ENCODE measurements around the gene GLI1. TPM values are rescaled to one million over a fixed set of nuclear protein-coding genes. Genes with fewer than 3 reads are reported as not detected.

The GLI1 gene
- total and polyA plus RNA-seq, 2 of the 13 experiments (the other 11 are each of a cell fraction or from before 2014, with no cell fraction given): 0.09 to 0.20 TPM

GRCh38 chr12:57454566-57455373 lies 4.8 kb upstream of the GLI1 start, which contains the start of gene INHBE (continued):
- TF ChIP-seq ZNF839 (CRISPR knock-in tag; IDR thresholded peaks at IDR 0.05; ENCODE audit: borderline replicate concordance) (peak; percentile 67; the same call in 1 of the 2 replicates), SNAPC5 (CRISPR knock-in tag; IDR thresholded peaks at IDR 0.05; ENCODE audit: borderline replicate concordance) (no peak), ZNF792 (CRISPR knock-in tag; IDR thresholded peaks at IDR 0.05) (peak; percentile 86; the same call in 1 of the 2 replicates), FOXA3 (CRISPR knock-in tag; IDR thresholded peaks at IDR 0.05) (peak; percentile 75), SPEN (CRISPR knock-in tag; IDR thresholded peaks at IDR 0.05; ENCODE audit: low read depth) (peak; percentile 89), ZNF224 (CRISPR knock-in tag; IDR thresholded peaks at IDR 0.05) (no peak), SMAD9 (CRISPR knock-in tag; IDR thresholded peaks at IDR 0.05) (no peak), ZNF18 (CRISPR knock-in tag; IDR thresholded peaks at IDR 0.05; ENCODE audit: insufficient replicate concordance) (peak; percentile 63), HMG20B (CRISPR knock-in tag; conservative IDR thresholded peaks at IDR 0.05) (peak; percentile 50; the same call in 1 of the 2 replicates), POLR2A (IDR thresholded peaks at IDR 0.05; ENCODE audit: insufficient read depth in 1 of 2, low read depth in 2 of 2, low read length in 2 of 2) (peak in 1 of 2 experiments; percentile 58; a peak in 2 of 4 replicates), ZNF605 (CRISPR knock-in tag; IDR thresholded peaks at IDR 0.05) (peak; percentile 71; the same call in 1 of the 2 replicates), ZBTB14 (CRISPR knock-in tag; IDR thresholded peaks at IDR 0.05) (no peak), YY1 (IDR thresholded peaks at IDR 0.05; ENCODE audit: insufficient read depth, insufficient replicate concordance, low read depth, low read length) (peak; percentile 27), ZMAT5 (CRISPR knock-in tag; IDR thresholded peaks at IDR 0.05; ENCODE audit: borderline replicate concordance, low read depth) (no peak), RFXAP (CRISPR knock-in tag; IDR thresholded peaks at IDR 0.05; ENCODE audit: borderline replicate concordance) (no peak), POGZ (CRISPR knock-in tag; IDR thresholded peaks at IDR 0.05) (peak; percentile 79), ZUFSP (CRISPR knock-in tag; IDR thresholded peaks at IDR 0.05; ENCODE audit: borderline replicate concordance) (no peak), BCL3 (CRISPR knock-in tag; IDR thresholded peaks at IDR 0.05) (peak; percentile 56; the same call in 1 of the 2 replicates), ZNF746 (CRISPR knock-in tag; IDR thresholded peaks at IDR 0.05) (peak; percentile 97), ARNT (IDR thresholded peaks at IDR 0.05) (no peak), ZBTB43 (CRISPR knock-in tag; conservative IDR thresholded peaks at IDR 0.05) (peak; percentile 22; the same call in 1 of the 2 replicates)

Measured in HepG2 (cell line).